Stimulated activated CD8-positive, alpha-beta memory T cell treated with anti-CD3 and anti-CD28 coated beads, Interleukin-4, amount 100 ng/mL, for 1 hour (primary cell): ENCODE data around the gene STXBP5.
"Not testable (repeated sequence)": the region's sequence is repeated elsewhere in the genome, so short reads cannot be mapped to it uniquely, and the experiment has no call there.

ENCODE experiments used
- DNase-seq, 2 donors: peaks; one replicate each; pipeline ENCODE4 v3.0.0-alpha.2; 2020; ENCODE audit warnings: low read depth in 2 of 2, low spot score in 1 of 2

The STXBP5 gene

GRCh38 chr6:147372806-147373205 is 168.6 kb downstream of the STXBP5 start:
- DNase-seq, result no peak

GRCh38 chr6:147378819-147379218 is 174.6 kb downstream of the STXBP5 start:
- DNase-seq, result no peak

DNA sequence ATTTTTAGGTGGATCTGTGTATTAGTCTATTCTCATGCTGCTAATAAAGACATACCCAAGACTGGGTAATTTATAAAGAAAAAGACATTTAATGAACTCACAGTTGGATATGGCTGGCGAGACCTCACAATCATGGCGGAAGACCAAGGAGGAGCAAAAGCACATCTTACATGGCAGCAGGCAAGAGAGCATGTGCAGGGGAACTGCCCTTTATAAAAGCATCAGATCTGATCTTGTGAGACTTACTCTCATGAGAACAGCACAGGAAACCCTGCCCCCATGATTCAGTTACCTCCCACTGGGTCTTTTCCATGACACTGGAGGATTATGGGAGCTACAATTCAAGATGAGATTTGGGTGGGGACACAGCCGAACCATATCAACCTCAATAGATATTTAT is 176.6 kb downstream of the STXBP5 start:
- not testable (repeated sequence) for DNase-seq

DNA sequence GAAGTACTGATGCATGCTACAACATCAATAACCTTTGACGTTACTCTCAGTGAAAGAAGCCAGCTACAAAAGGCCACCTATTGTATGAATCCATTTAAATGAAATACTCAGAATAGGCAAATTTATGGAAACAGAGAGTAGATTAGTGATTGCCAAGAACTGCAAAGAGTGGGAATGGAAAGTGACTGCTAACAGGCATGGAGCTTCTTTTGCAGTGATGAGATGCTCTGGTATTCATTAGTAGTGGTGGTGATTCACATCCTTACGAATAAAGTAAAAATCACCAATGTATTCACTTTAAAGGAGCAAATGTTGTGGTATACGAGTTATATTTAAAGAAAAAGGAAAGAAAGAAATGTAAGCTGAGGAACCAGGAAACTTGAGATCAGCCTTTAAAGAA is 177.5 kb downstream of the STXBP5 start:
- no peak for DNase-seq

DNA sequence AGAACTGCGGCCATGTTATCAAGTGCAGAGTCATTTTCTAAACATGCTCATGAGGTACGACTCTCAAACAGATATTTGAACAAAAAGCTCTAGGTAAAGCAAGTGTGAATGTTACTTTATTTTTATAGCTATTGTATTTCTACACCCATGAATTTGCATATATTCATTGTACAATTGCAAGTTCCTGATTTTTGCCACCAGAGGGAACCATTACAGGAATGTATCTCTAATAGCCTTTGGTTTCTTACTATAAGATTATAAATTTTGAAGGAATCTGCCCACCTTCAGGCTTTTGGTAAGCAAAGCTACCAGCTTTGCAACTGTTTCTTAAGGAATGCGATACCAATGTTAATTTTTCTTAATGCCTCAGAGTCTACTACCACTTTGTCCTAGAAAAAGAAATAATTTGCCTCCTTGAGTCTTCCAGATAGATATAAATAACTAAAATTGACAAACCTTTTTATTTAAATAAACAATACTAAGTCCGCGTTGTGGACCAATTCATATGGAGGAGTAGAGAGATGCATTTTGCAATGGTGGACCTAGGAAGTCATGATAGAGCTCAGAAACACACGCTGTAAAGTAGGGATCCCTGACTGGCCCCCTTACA is 178.8 kb downstream of the STXBP5 start:
- no peak for DNase-seq

GRCh38 chr6:147384029-147384428 is 179.8 kb downstream of the STXBP5 start:
- no peak for DNase-seq

DNA sequence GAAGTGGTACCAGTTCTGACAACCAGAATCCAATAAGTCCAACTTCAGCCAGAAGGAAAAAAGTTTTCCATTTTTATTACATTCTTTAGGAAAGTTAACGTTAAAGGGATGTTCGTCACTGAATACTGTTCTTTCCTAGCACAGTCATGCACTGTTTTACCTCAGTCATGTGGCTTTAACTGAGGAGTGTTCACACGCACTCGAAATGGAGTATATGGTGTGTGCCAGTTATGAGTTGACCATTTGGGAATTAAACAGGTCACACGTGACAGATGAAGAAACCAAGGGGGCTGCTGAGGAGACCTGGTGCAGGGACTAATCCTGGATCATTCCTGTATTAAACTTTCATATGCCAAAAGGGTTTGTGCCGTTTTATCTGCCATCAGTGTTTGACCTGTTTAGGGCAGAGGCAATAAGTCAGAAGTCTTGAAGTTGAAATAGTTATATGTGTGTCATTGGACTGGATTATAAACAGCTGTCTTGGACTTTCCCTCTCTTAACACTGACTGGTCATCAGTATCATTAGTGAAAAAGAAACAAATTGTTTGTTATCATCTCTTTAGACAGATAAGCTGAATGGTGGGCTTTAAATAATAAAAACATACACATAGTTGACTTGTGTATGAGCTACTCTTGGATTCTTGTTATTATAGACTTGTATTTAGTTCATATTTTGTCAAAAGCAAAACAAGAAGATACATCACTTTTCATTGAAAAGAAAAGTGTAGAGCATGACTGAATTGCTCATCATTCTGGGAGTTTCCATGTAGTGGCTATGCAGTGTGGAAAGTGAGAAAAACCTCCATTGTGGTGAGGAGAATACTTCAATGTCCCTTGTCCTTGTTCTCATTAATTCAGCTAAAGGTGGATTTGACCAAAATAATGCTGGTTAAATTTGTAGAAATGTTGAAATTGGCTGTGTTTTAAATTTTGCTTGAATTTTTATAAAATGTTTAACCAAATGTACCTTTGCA is 180.8 kb downstream of the STXBP5 start:
- DNase-seq, result no peak

DNA sequence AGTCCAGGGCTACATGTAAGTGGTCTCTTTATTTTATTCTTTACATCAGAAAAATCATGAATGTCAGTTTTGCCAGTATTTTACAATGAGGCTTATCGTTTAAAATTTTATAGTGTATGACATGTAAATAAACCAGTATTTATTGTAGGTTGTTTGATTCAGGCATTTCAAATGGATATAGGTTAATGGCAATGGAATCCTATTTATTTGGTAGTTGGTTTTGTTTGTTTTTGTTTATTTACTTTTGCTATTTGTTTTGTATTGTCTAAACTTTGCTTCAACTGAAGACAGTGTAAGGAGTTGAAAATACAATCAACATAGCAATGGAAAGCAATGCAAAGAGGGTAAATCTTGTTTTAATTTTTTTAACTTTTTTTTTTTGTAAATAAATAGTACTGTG is 185.2 kb downstream of the STXBP5 start:
- DNase-seq, result no peak

- no peak for DNase-seq
Measured at GRCh38 chr6:147390909-147391536, 186.8 kb downstream of the STXBP5 start.

DNA sequence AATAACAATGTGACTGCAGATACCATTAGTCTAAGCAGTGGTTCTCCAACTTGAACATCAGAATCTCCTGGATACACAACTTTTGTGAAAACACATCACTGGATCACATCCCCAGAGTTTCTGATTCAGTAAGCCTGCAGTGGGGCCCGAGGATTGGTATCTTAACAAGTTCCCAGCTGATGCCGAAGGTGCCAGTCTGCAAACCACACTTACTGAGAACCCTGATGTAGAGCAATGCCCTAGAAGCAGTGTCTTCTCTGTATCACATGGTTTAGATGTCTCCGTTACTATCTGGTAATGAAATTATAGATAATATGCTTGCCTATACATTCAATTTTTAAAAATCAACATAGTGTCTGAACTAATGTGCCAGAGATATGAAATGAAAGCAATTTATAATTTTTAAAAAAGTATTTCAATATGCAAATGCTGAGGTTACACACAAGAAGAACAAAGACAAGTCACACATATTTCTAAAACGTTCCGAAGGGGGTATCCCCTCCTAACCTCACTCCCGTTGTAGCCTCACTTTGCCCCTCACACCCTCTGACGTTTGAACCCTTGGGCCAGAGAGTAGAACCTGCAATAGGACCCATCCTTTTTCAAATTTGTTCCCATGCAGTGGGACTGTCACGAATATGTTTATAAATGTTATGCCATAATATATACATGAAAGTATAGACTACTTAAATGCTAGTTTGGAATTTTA is 188.9 kb downstream of the STXBP5 start:
- DNase-seq, result no peak

DNA sequence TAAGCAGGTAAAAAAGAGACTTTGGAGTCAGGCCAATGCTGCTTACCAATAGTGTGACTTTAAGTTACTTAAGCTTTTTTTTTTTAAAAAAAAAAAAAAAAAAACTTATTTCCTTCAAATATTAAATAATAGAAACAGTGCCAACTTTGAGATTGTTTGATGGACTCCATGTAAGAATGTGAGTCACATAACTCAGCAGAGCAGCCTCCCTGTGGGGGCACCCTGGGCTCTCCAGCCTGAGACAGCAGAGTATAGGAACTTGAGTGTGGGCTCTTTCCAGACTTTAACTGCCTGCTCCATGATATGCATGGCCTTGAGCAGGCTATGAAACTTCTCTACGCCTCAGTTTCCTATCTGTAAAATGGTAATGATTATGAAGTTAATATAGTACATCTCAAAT is 190.9 kb downstream of the STXBP5 start:
- no peak for DNase-seq

GRCh38 chr6:147397306-147397705 is 193.1 kb downstream of the STXBP5 start:
- DNase-seq, result no peak

GRCh38 chr6:147400968-147401367 is 196.8 kb downstream of the STXBP5 start:
- DNase-seq, result no peak

DNA sequence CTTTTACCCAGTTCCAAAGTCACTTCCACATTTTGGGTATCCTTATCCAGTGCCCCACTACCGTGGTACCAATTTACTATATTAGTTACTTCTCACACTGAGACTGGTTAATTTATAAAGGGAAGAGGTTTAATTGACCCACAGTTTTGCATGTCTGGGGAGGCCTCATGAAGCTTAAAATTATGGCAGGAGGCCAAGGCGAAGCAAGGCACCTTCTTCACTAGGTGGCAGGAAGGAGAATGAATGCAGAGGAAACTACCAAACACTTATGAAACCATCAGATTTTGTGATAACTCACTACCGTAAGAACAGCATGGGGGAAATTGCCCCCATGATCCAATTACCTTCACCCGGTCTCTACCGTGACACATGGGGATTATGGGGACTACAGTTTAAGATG is 197.6 kb downstream of the STXBP5 start:
- DNase-seq, result no peak

- no peak for DNase-seq
Measured at GRCh38 chr6:147406783-147407182, 202.6 kb downstream of the STXBP5 start.

GRCh38 chr6:147407571-147407970 is 203.4 kb downstream of the STXBP5 start:
- DNase-seq, result no peak

GRCh38 chr6:147416622-147417021 is 212.4 kb downstream of the STXBP5 start:
- no peak for DNase-seq

GRCh38 chr6:147417954-147418353 is 213.7 kb downstream of the STXBP5 start:
- no peak for DNase-seq

- DNase-seq, result no peak
Measured at GRCh38 chr6:147418523-147418922, 214.3 kb downstream of the STXBP5 start.

DNA sequence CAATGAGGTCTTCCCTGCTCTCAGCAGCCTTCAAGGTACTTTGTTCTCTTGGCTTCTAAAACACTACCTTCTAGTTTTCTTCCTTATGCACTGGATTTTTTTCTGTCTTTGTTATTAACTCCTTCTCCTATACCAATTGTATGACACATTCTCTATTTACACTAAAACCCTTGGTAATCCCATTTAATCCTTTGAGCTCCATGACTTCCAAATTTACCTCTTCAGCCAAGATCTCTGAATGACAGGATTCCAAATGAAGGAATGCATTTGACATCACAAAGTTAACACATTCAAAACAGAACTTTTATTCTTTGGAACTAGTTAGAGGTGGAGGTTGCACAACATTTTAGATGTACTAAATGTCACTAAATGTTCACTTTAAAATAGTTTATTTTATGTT is 217.7 kb downstream of the STXBP5 start:
- DNase-seq, result no peak

GRCh38 chr6:147423111-147423510 is 218.9 kb downstream of the STXBP5 start:
- no peak for DNase-seq
